ENCODE data around the gene TOMM6. TPM values are rescaled to one million over a fixed set of nuclear protein-coding genes. Genes with fewer than 3 reads are reported as not detected.
A peak's percentile ranks its signal among the peaks of the same experiment; 100 is the strongest.

The TOMM6 gene
- total RNA-seq, 1 donor from 2014 or later = 55.0 TPM

DNA sequence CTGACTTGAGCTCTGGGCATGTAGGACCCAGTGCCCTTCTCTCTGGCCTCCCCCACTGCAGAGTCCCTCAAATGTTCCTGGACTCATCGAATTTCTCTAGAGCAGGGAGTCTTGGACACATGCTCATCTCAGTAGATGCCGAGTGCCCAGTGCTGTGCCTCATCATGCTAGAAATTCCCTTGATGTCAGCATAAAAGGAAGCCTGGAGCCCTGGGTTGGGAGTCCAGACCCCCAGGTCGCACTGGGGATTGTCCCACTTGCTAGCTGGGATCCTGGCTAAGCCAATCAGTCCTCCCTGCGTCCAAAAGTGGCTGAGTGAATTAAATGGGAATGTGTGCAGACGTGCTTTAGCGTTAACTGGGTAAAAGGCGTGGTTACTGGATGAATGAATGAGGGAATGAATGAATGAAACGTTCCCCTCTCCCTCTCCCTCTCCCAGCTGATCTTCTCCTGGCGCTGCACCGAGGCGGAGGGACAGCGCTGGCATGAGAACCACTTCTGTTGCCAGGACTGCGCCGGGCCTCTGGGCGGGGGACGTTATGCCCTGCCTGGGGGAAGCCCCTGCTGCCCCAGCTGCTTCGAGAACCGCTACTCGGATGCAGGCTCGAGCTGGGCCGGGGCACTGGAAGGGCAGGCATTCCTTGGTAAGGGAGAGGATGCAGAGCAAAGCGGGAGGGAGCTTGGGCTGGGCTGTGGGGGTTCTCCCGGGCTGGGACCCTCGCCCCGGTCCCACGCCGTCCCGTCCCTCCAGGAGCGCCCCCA is 1.6 kb upstream of the TOMM6 start:
- FAIRE-seq (no peak), DNase-seq (ENCODE audit: low read depth) (no peak)
- Histone ChIP-seq H3K27me3 (ENCODE audit: control insufficient read depth, insufficient read depth, low read length) (no peaks in the 10 kb centered on the region), H3K36me3 (ENCODE audit: control insufficient read depth, insufficient read depth, low read length) (peaks cover 3% of the 10 kb centered on the region), H3K4me3 (ENCODE audit: low read depth, low read length) (peak overlapping the region; percentile 94)
- TF ChIP-seq, protein P1, sequence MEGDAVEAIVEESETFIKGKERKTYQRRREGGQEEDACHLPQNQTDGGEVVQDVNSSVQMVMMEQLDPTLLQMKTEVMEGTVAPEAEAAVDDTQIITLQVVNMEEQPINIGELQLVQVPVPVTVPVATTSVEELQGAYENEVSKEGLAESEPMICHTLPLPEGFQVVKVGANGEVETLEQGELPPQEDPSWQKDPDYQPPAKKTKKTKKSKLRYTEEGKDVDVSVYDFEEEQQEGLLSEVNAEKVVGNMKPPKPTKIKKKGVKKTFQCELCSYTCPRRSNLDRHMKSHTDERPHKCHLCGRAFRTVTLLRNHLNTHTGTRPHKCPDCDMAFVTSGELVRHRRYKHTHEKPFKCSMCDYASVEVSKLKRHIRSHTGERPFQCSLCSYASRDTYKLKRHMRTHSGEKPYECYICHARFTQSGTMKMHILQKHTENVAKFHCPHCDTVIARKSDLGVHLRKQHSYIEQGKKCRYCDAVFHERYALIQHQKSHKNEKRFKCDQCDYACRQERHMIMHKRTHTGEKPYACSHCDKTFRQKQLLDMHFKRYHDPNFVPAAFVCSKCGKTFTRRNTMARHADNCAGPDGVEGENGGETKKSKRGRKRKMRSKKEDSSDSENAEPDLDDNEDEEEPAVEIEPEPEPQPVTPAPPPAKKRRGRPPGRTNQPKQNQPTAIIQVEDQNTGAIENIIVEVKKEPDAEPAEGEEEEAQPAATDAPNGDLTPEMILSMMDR (IDR thresholded peaks at IDR 0.05; ENCODE audit: insufficient read depth, low read length, severe bottlenecking) = no peak

DNA sequence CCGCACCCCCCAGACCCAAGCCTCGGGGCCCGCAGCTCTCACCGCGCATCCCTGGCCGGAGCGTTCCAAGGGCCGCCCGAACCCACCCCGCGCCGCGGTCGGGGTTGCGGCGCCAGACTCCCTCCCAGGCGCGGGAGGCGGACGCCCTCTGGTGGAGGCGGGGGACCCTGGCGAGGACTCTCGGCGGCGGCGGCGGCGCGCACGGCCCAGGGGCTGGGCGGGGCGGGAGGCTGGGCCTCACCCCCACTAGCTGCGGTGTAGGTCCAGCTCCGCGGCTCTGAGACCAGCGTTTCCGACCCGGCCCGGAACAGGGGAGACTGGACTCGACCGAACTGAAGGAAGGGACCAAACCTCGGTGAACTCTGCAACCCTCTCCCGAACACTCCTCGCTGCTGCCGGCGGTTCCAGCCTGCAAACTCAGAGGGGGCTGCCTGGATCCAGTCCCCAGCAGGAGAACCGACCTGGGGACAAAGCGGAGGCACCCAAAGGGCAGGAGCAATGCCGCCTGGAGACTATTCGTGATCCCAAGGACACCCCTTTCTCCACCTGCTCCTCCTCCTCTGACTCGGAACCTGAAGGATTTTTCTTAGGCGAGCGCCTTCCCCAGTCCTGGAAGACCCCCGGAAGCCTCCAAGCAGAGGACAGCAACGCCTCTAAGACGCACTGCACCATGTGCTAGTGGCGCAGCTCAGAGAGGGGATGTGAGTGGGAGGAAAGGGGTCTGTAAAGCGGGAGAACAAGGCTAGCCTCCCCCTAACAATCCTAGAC is 859 bp upstream of the TOMM6 start:
- peak overlapping the region; percentile 94 for H3K4me3 ChIP-seq (ENCODE audit: low read depth, low read length)
- FAIRE-seq = no peak
- H3K36me3 ChIP-seq (ENCODE audit: control insufficient read depth, insufficient read depth, low read length) = peaks cover 3% of the 10 kb centered on the region
- TF ChIP-seq, protein P1 (IDR thresholded peaks at IDR 0.05; ENCODE audit: insufficient read depth, low read length, severe bottlenecking) = peak; percentile 74
- DNase-seq (ENCODE audit: low read depth) = peak; percentile 38
- H3K27me3 ChIP-seq (ENCODE audit: control insufficient read depth, insufficient read depth, low read length) = no peaks in the 10 kb centered on the region

DNA sequence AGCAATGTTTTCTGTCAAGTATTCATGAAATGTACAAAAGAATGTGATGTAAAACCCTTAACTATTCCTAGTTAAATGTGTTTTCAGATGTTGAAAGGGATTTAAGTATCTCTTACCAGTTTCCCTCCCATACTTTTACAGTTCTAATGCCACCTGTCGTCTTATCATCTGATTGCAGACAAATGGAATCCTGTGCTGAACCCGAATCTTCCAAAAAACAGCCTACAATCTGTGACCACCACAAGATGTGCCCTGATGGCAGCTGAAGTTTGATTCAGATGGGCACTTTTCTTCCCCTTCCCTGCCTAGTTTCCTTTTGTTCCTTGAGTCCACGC is 1.9 kb downstream of the TOMM6 start:
- Histone ChIP-seq H3K4me3 (ENCODE audit: low read depth, low read length) (no peak overlapping the region), H3K36me3 (ENCODE audit: control insufficient read depth, insufficient read depth, low read length) (peaks cover 5% of the 10 kb centered on the region), H3K27me3 (ENCODE audit: control insufficient read depth, insufficient read depth, low read length) (no peaks in the 10 kb centered on the region)
- DNase-seq (ENCODE audit: low read depth) (no peak), FAIRE-seq (no peak)
- TF ChIP-seq, protein P1 (IDR thresholded peaks at IDR 0.05; ENCODE audit: insufficient read depth, low read length, severe bottlenecking) = no peak

DNA sequence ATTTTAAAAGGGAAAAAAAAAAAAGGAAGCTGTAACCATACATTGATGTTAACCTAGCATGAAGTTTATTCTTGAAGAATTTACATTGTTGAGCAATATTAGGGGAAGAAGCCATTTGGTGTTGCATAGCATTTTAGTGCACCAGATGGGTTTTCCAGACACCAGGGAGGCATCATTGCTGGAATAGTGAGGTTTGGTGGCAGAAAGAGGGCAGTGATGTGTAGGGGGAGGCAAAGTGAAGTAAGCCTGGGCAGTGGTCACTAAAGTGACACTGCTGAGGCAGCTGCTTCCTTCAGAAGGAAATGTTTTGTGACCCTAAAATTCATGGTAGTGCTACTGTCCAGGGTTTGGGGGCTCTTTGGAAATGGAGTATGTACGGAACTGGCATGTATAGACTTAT is 2.6 kb downstream of the TOMM6 start:
- no peak overlapping the region for H3K4me3 ChIP-seq (ENCODE audit: low read depth, low read length)
- peaks cover 5% of the 10 kb centered on the region for H3K36me3 ChIP-seq (ENCODE audit: control insufficient read depth, insufficient read depth, low read length)
- H3K27me3 ChIP-seq (ENCODE audit: control insufficient read depth, insufficient read depth, low read length) = no peaks in the 10 kb centered on the region
- no peak for DNase-seq (ENCODE audit: low read depth)
- TF ChIP-seq, protein P1 (IDR thresholded peaks at IDR 0.05; ENCODE audit: insufficient read depth, low read length, severe bottlenecking) = no peak
- no peak for FAIRE-seq

DNA sequence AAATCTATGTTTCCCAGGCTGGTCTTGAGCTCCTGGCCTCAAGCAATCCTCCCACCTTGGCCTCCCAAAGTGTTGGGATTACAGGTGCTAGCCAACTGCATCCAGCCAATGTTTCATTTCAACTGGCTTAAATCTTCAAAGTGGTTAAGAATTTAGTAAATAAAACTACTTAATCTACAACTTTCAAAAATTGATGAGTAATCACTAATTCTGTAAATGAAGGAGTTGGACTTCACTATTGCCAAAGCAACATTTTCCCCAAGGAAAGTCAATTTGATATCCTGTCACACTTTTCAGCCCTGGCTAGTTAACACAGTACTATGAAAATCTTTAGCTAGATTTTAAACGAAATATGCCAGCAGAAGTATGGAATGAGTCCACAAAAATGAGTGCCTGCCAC is 3.8 kb downstream of the TOMM6 start:
- TF ChIP-seq, protein P1 (IDR thresholded peaks at IDR 0.05; ENCODE audit: insufficient read depth, low read length, severe bottlenecking) = no peak
- Histone ChIP-seq H3K27me3 (ENCODE audit: control insufficient read depth, insufficient read depth, low read length) (no peaks in the 10 kb centered on the region), H3K36me3 (ENCODE audit: control insufficient read depth, insufficient read depth, low read length) (peaks cover 5% of the 10 kb centered on the region), H3K4me3 (ENCODE audit: low read depth, low read length) (no peak overlapping the region)
- no peak for DNase-seq (ENCODE audit: low read depth)
- FAIRE-seq = no peak
